HG03108 (cell line): ENCODE results near the gene CD81.
"Not testable (repeated sequence)": the region's sequence is repeated elsewhere in the genome, so short reads cannot be mapped to it uniquely, and the experiment has no call there.

Experiments used
- ATAC-seq: cut with Tn5 transposase; IDR thresholded peaks from one replicate; pipeline ENCODE4 v1.9.1; 2021; ENCODE audit warnings: moderate library complexity; ENCODE audit not compliant: unreplicated experiment

CD81 gene

DNA sequence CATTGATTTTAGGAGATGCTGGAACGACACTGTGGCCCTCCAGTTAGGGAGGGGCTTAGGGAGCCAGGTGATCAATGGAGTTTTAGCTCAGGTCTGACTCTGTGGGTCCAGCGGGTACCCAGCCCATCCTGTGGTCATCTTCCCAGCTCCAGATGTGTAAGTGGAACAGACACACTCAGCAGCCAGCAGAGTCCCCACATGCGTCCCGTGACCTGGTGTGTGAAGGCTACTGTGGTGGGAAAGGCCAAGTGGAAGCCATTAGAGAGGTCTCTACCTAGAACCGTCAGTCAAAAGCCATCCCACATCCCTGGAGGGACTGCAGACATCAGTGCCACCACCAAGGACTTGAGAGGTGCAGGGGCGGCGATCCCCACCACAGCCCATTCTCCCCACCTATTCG, 19.9 kb upstream of the CD81 start:
- ATAC-seq: no peak

DNA sequence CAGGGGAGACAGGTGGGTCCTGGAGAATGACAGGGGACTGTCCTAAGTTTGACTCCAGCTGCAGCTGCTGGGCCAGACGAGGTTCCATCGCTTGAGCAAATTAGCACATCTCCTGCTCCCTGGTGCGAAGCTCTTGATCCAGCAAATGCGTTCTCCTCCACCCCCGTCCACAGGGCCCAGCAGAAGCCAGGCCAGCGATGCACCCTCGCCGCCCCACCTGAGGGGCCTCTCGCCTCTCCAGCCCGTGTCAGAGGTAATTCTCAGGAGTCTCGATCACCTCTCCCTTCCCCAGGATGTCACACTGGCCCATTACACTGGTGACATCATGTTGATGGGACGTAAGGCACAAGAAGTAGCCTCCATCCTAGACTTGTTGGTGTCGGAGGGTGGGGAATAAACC, 19.5 kb upstream of the CD81 start:
- ATAC-seq: not testable (repeated sequence)

DNA sequence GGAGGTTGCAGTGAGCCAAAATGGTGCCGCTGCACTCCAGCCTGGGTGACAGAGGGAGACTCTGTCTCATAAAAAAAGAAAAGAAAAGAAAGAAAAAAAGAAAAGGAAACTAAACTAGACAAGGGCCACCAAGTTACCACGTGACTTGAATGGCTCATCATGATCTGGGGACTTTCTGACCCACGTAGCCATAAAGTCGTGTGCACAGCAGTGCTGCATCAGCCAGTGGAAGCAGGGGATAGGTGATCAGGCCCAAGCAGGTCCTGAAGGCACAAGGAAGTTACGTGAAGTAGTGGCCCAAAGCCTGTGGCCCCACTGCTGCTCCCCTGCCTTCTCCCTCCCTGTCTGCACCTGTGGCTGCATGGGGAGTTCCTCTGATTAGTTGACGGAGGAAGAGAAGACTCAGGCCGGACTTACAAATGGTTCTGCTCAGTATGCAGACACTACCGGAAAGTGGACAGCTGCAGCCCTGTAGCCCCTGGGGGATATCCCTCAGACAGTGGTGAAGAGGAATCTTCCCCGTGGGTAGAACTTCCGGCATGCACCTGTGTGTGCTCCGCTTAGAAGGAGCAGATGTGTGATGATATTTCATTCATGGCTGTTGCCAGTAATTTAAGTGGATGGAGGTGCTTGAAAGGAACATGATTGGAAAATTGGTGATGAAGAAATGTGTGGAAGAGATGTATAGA, 18.2 kb upstream of the CD81 start:
- no peak for ATAC-seq

DNA sequence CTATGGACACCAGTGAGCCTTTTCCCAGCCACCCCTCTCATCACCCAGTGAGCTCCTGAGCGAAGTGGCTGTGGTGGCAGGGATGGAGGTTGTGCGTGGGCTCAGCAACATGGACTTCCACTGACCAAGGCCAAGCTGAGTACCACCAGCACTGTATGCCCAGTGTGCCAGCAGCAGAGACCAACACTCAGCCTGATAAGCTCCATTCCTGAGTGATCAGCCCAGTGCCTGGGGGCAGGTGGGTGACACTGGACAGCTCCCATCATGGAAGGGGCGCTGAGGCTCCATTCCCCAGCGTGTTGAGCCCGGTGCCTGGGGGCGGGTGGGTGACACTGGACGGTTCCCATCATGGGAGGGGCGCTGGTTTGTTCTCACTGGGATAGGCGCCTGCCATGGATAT, 17.6 kb upstream of the CD81 start:
- no peak for ATAC-seq

- no peak for ATAC-seq
These were observed 16.9 kb upstream of the CD81 start for GRCh38 chr11:2360081-2360642.

- ATAC-seq: no peak
These were observed 15.5 kb upstream of the CD81 start for GRCh38 chr11:2361565-2361964.

DNA sequence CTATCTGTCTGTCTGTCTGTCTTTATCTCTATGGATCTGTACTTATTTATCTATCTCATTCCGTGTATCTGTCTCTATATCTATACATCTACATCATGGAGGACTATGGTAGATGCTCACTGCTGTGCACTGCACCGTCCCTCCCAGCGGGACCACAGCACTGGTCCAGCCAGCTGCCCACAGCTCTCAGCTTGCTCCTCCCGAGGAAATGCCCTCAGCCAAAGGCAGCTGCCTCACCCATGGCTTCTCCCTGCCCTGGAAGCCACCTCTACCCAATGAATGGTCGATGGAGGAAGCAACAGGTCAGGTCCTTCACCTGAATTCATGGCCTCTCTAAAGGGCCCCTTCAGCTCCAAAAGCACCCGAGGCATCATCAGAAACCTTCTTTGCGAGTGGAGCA, 14.7 kb upstream of the CD81 start:
- no peak for ATAC-seq

- no peak for ATAC-seq
These were observed 14.0 kb upstream of the CD81 start for GRCh38 chr11:2363130-2363529.

GRCh38 chr11:2363577-2364370, 13.3 kb upstream of the CD81 start:
- no peak for ATAC-seq

DNA sequence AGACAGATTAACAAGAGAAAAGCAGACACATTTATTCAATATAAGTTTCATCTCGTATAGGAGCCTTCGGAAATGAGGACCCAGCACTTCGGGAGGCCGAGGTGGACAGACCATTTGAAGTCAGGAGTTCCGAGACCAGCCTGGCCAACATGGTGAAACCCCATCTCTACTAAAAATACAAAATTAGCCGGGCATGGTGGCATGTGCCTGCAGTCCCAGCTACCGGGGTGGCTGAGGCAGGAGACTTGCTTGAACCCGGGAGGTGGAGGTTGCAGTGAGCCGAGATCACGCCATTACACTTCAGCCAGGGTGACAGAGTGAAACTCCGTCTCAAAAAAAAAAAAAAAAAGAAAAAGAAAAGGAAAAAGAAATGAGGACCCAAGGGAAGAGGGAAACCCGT, 12.7 kb upstream of the CD81 start:
- ATAC-seq: not testable (repeated sequence)

- no peak for ATAC-seq
These were observed 11.4 kb upstream of the CD81 start for GRCh38 chr11:2365571-2366210.

- ATAC-seq: no peak
These were observed 10.8 kb upstream of the CD81 start for GRCh38 chr11:2366276-2366675.

DNA sequence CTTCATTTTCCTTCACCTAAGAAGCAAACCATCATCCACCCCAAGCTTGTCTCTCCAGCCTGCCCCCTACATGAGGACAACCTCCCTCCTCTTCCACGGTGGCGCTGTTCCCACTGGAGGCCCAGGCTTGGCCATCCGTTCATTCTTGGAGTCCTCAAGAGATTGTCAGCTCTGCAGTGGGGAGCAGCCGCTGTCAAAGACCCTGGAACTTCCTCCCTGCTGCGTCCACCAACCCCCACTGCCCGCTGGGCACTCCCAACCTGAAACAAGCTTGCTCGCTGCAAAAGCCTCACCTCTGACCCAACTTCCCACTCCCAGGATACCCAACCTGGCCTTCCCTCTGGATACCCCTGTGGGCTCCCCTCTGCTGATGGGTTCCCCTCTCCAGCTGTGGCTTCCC, 10.4 kb upstream of the CD81 start:
- no peak for ATAC-seq

- ATAC-seq: no peak
These were observed 9.6 kb upstream of the CD81 start for GRCh38 chr11:2367266-2368160.

DNA sequence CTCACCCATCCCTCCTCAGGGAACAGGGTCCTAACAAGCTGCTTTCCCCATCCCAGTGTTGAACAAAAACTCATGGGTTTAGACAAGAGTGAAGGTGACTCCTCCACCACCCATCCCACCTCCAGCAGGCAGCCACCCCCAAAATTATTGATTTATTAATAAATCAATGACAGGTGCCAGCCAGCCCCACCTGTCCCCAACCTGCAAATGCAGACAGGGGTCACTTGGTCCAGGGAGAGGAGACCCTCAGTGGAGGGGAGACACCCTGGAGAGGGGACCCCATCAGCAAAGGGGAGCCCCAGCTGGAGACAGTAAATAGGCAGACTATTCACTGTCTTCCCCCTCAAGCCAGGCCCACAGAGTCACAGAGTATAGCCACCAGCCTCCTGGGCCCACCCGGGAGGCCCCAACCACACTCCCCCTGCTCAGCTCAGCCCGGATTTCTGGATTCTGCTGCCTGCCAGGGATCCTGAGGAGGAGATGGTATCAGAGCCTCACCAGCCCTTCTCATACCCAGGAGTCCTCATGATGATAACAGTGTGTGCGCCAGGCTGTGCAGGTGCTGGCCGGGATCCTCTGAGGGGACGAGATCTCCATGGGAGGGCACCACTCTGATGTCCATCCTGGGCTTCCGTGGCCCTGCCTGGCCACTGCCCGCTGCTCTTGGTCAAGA, 8.8 kb upstream of the CD81 start:
- no peak for ATAC-seq

DNA sequence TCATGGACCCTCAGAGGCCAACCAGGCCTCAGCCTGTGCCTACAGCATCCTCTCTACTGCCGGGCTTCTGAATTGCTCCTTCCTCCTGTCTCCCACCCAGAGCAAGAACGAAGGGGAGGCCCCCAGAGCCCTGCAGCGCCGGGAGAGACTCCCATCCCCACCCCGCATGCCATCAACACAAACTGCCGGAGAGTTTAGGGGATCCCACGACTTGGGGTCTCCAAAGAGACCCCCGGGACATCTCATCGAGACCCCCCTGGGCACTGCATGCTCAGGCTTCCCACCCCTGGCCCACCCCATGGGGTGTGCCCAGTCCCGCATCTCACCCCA, 8.3 kb upstream of the CD81 start:
- no peak for ATAC-seq

DNA sequence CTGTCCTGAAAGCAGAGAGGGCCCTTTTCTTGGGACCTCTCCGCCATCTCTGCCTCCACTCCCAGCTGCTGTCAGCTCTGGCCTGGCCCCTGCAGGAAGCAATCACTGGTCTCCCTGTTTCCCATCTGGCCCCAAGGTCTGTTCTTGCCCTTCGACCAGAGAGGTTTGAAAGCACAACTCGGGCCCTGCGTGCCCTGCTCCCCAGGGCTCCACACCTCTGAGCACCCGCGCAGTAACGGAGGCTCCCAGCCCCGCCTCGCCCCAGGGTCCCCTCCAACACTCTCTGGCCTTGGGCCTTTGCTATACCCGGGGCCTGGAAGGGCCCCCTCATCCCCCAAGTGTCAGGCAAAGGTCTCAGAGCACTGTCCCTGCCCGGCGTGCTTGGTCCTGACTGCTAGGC, 7.8 kb upstream of the CD81 start:
- ATAC-seq: no peak

GRCh38 chr11:2369896-2370295, 7.2 kb upstream of the CD81 start:
- ATAC-seq: no peak

DNA sequence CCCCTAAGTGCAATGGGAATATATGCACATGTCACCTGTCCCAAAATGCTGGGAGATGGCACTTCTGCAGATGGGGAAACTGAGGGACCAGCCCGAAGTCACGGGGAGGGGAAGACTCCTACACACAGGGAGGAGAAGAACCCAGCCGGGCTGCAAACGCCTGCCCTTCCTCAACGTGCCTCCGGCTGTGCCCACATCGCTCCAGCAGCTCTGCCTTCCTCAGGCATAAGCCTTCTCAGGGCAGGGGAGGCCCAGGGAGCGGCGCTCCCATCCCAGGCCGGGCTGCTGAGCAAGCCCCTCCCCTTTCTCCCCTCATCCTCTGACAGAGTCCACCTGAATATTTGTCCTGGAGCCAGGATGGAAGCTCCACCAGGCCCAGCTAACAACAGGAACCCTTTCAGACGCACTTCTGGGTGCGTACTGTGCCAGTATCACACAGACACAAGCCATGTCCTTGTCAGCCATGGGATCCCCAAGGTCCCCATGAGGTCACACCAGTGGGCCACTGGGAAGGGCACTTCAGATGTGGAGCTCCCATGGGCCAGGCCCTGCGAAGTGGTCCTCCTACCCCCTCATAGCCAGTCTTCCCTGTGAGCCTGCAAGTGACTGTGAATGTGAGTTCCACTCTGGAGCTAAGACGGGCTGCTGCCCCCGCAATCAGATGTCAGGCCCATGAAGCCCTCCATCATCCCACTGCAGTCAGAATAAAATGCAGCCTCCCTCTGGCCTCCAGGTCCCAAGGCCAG, 2.5 kb upstream of the CD81 start:
- ATAC-seq: no peak
